ENCODE results near the gene MT1H. TPM values are rescaled to one million over a fixed set of nuclear protein-coding genes. Genes with fewer than 3 reads are reported as not detected.
A peak's percentile ranks its signal among the peaks of the same experiment; 100 is the strongest.

Gene MT1H
- total RNA-seq, 2 experiments from 2014 or later = 0.61 TPM; not detected in 1

DNA sequence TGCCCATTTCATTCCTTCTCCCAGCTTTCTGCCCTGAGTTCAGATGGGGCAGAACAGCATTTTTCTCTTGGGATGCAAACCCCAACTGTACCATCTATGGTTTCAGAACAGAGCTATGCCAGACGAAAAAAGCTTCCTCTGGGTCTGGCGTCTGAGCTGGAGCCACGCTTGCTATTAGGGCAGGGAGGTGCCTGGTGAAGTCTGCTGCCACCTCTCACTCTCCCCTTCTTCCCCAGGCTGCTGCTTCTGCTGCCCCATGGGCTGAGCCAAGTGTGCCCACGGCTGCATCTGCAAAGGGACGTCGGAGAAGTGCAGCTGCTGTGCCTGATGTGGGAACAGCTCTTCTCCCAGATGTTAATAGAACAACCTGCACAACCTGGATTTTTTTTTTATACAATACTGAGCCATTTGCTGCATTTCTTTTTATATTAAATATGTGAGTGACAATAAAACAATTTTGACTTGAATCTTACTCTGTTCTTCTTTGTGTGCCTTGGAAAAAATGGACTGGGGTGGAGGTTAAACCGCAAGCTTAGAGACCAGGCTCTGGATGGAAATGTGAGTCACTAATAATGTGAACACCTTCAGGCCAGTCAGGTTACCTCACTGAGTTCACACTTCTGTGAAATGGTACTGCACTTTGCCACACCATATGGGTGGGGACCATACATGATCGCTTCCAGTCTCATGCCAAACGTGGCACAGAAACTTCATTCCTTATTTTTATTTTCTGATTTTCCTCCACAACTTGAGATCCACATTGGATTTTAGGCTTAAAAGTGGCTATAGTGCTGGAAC lies 32.8 kb upstream of the MT1H start:
- ChIA-PET CTCF (no interaction called here), POLR2A (interaction anchor here (0.6 kb wide), 1 partner anchor 14 kb away, joined by 3 read pairs; no protein-coding TSS in a partner anchor)
- intact Hi-C loops (cut with DNase I, micrococcal nuclease) = no loop called here
- H3K9me3 Mint-ChIP-seq (ENCODE audit: low read depth) = no peaks in the 10 kb centered on the region
- H3K27me3 Mint-ChIP-seq = peaks cover 79% of the 10 kb centered on the region
- DNase-seq (no peak), ATAC-seq (no peak)
- no peak overlapping the region for H3K27ac Mint-ChIP-seq
- no peak overlapping the region for H3K4me3 Mint-ChIP-seq
- peaks cover 22% of the 10 kb centered on the region for H3K4me1 Mint-ChIP-seq
- H3K36me3 Mint-ChIP-seq (ENCODE audit: low read depth) = no peaks in the 10 kb centered on the region

DNA sequence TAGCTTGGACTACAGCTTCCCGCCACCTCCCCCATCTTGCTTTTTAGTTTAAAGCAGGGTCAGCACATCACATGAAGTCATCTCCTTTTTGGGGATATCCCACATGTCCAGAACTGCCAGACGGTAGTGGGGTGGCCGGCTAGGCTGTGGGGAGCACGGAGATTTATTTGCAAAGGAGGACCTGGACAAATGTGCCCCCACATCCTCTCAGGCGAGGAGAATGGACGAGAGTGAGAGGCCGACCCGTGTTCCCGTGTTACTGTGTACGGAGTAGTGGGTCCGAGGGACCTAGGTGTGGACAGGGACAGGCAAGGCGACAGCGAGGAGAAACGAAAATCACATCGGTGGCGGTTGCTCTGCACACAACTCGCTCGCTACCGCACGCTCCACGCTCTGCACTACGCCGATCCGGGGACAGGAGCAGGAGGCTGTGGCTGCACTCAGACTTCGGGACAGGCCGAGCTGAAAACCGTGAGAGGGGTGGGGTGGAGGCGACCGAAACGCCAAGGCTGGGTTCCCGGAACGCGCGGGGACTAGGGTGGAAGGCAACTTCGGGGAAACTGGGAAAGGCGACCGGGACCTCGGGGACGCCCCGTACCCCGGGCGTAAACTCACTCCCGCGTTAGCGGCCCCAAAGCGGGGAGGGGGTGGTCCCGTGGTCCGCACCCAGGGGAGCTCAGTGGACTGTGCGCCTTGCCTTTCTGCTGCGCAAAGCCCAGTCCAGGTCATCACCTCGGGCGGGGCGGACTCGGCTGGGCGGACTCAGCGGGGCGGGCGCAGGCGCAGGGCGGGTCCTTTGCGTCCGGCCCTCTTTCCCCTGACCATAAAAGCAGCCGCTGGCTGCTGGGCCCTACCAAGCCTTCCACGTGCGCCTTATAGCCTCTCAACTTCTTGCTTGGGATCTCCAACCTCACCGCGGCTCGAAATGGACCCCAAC lies 31.5 kb upstream of the MT1H start, which contains the start of gene MT1A:
MT1A (plus strand) TSS at position 853 of the 937 bp plus-strand sequence; CDS start at position 926, 73 bp downstream.
- Mint-ChIP-seq H3K27me3 (peaks cover 71% of the 10 kb centered on the region), H3K4me1 (peaks cover 25% of the 10 kb centered on the region), H3K4me3 (peak within 1 kb of the TSS; percentile 59), H3K9me3 (ENCODE audit: low read depth) (no peaks in the 10 kb centered on the region), H3K27ac (no peak within 1 kb of the TSS), H3K36me3 (ENCODE audit: low read depth) (no peaks in the 10 kb centered on the region)
- DNase-seq (peak; percentile 52), ATAC-seq (peak; percentile 43)
- intact Hi-C loops (cut with DNase I, micrococcal nuclease) = no loop called here
- CTCF ChIA-PET = interaction anchor here (0.8 kb wide), 1 partner anchor 62 kb away, joined by 3 read pairs; no protein-coding TSS in a partner anchor
- POLR2A ChIA-PET = no interaction called here

DNA sequence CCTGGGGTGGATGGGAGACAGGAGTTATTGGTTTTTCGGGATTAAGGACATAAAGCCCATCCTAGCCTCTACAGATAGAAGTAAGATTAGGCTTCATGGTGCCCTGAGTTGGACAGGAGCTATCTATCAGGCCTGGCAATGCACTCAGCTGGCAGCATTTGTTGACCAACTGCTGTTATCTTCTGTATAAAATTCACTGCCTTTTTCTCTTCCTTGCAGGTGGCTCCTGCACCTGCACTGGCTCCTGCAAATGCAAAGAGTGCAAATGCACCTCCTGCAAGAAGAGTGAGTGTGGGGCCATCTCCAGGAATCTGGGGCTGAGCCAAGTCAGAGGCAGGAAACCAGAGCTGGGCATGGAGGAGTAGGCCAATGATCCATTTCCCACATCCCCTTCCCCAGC lies 30.6 kb upstream of the MT1H start:
- Mint-ChIP-seq H3K4me1 (peaks cover 34% of the 10 kb centered on the region), H3K36me3 (ENCODE audit: low read depth) (no peaks in the 10 kb centered on the region), H3K27ac (no peak overlapping the region), H3K4me3 (no peak overlapping the region), H3K27me3 (peaks cover 63% of the 10 kb centered on the region), H3K9me3 (ENCODE audit: low read depth) (no peaks in the 10 kb centered on the region)
- ATAC-seq (no peak), DNase-seq (no peak)
- ChIA-PET POLR2A (no interaction called here), CTCF (no interaction called here)
- intact Hi-C loops (cut with DNase I, micrococcal nuclease) = no loop called here

DNA sequence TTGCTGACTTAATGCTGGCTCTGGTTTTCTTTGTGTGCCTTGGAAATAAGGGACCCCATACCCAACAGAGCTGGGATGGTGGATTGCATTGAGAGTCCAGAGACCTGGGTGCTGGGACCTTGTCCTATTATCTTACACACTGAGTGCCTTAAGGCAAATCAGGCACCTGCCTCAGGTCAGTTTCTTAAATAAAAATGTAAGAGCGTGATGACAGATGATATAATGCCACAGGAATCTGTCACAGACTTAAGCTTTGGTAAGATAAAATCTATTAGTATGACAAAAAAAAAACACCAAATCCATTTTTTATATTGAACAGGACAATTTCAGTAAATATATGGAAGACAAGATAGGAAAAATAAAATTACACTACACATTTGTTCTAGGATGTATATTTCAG lies 29.5 kb upstream of the MT1H start:
- ChIA-PET CTCF (interaction anchor here (1.0 kb wide), 1 partner anchor 62 kb away, joined by 3 read pairs; no protein-coding TSS in a partner anchor), POLR2A (interaction anchor here (0.5 kb wide), 1 partner anchor 22 kb away, joined by 6 read pairs; no protein-coding TSS in a partner anchor)
- Mint-ChIP-seq H3K27me3 (peaks cover 54% of the 10 kb centered on the region), H3K36me3 (ENCODE audit: low read depth) (no peaks in the 10 kb centered on the region), H3K27ac (no peak overlapping the region), H3K9me3 (ENCODE audit: low read depth) (no peaks in the 10 kb centered on the region), H3K4me1 (peaks cover 33% of the 10 kb centered on the region), H3K4me3 (no peak overlapping the region)
- DNase-seq (no peak), ATAC-seq (no peak)
- intact Hi-C loops (cut with DNase I, micrococcal nuclease) = loop anchor here in 1 of 2 experiments (5.0 kb wide), 1 partner anchor 63 kb away; no protein-coding TSS in a partner anchor

DNA sequence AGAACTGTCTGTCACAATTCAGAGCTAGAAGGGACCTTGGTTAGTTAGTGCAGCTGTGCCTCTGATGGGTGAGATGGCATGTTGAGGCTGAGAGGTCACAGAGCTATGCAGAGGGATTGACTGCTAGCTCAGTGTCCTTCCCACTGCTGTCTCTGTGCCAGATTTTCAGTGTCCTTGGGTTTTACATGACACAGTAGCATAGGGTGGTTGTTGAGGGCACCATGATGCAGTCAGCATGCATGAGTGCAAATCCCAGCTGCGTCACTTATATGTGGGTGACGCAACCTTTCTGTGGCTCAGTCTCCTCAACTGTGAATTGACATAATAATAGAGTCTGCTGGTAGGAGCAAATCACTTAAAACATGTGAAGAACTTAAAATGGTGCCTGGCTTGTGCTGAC lies 28.4 kb upstream of the MT1H start:
- intact Hi-C loops (cut with DNase I, micrococcal nuclease) = loop anchor here in 1 of 2 experiments (5.0 kb wide), 1 partner anchor 64 kb away; no protein-coding TSS in a partner anchor
- Mint-ChIP-seq H3K4me3 (no peak overlapping the region), H3K4me1 (peaks cover 26% of the 10 kb centered on the region), H3K27ac (no peak overlapping the region), H3K9me3 (ENCODE audit: low read depth) (no peaks in the 10 kb centered on the region), H3K27me3 (peaks cover 50% of the 10 kb centered on the region), H3K36me3 (ENCODE audit: low read depth) (no peaks in the 10 kb centered on the region)
- ChIA-PET POLR2A (interaction anchor here (0.6 kb wide), 1 partner anchor 203 kb away, joined by 4 read pairs; no protein-coding TSS in a partner anchor), CTCF (interaction anchor here (1.5 to 1.8 kb wide), 2 partner anchors 11 to 16 kb away, joined by 6 to 8 read pairs; partner anchors contain the start of gene MT1E)
- ATAC-seq (no peak), DNase-seq (no peak)

DNA sequence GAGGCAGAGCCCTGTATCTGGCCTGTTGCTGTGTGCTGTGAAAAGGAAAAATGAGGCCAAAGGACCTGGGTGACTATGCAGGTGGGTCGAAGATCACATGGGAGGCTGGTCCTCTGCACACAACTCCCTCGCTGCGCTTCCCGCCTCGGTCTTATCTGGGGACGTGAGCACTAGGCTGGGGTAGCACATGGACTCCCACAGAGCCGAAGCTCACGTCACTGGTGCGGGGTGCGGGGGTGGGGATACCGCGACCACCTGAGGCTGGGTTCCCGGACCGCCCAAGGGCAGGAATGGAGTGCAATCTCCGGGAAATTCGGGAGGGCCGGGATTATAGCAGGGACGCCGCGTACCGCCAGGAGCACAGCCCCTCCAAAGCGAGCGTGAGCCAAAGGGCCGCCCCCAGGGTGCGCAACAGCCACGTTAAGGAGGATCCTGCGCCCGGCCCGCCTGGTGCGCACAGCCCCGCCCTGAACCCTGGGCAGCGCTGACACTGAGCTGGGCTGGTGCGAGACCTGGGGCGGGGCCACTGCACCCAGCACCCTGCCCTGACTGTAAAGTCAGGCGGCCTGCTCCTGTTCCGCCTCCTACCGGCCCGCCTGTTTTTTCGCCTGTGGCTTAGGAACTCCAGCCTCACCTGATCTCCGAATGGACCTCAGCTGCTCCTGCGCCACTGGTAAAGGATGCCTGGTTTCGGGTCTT lies 26.4 kb upstream of the MT1H start:
- peak; percentile 100 for ATAC-seq
- Mint-ChIP-seq H3K36me3 (ENCODE audit: low read depth) (no peaks in the 10 kb centered on the region), H3K27ac (peak overlapping the region; percentile 39), H3K4me1 (peaks cover 20% of the 10 kb centered on the region), H3K4me3 (peak overlapping the region; percentile 39), H3K9me3 (ENCODE audit: low read depth) (no peaks in the 10 kb centered on the region), H3K27me3 (peaks cover 43% of the 10 kb centered on the region)
- intact Hi-C loops (cut with DNase I, micrococcal nuclease) = loop anchor here (1.0 to 5.0 kb wide), 9 partner anchors 14 to 66 kb away; partner anchors contain the start of genes MT1F (in 2 of the 2), MT1X (in 2 of the 2), MT2A (in 2 of the 2) and MT1E (in 1 of the 2)
- peak; percentile 90 for DNase-seq
- ChIA-PET CTCF (interaction anchor here (0.6 to 1.6 kb wide), 9 partner anchors 10 to 59 kb away, joined by 3 to 8 read pairs (median 4); no protein-coding TSS in a partner anchor), POLR2A (interaction anchor here (0.7 to 1.0 kb wide), 3 partner anchors 15 to 35 kb away, joined by 3 to 5 read pairs (median 3); partner anchors contain the start of genes MT1E, MT1F and MT2A)

DNA sequence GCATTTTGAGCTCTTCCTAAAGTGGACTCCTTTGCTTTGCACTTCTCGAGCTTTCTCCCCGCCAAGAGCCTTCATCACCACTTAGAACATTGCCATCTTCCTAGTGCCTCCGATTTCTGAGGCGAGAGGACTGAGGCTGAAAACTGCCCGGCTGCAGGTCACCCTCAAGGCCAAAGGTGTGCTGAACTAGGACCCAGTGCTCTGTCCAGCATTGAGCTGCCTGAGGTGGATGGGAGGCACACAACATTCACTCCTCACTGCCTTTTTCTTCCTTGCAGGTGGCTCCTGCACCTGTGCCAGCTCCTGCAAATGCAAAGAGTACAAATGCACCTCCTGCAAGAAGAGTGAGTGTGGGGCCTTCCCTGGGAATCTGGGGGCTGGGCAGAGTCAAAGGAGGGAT lies 25.8 kb upstream of the MT1H start:
- ChIA-PET POLR2A (interaction anchor here (0.6 to 1.0 kb wide), 5 partner anchors 14 to 36 kb away, joined by 3 to 5 read pairs (median 4); partner anchors contain the start of genes MT1E, MT1F and MT2A), CTCF (interaction anchor here (0.8 to 1.6 kb wide), 7 partner anchors 10 to 59 kb away, joined by 3 to 8 read pairs (median 4); no protein-coding TSS in a partner anchor)
- no peaks in the 10 kb centered on the region for H3K9me3 Mint-ChIP-seq (ENCODE audit: low read depth)
- no peak overlapping the region for H3K27ac Mint-ChIP-seq
- peaks cover 43% of the 10 kb centered on the region for H3K27me3 Mint-ChIP-seq
- H3K4me3 Mint-ChIP-seq = peak overlapping the region; percentile 39
- DNase-seq (no peak), ATAC-seq (no peak)
- peaks cover 20% of the 10 kb centered on the region for H3K4me1 Mint-ChIP-seq
- intact Hi-C loops (cut with DNase I, micrococcal nuclease) = loop anchor here (1.0 to 5.0 kb wide), 9 partner anchors 13 to 67 kb away; partner anchors contain the start of genes MT1F (in 2 of the 2), MT1X (in 2 of the 2), MT2A (in 2 of the 2) and MT1E (in 1 of the 2)
- no peaks in the 10 kb centered on the region for H3K36me3 Mint-ChIP-seq (ENCODE audit: low read depth)

DNA sequence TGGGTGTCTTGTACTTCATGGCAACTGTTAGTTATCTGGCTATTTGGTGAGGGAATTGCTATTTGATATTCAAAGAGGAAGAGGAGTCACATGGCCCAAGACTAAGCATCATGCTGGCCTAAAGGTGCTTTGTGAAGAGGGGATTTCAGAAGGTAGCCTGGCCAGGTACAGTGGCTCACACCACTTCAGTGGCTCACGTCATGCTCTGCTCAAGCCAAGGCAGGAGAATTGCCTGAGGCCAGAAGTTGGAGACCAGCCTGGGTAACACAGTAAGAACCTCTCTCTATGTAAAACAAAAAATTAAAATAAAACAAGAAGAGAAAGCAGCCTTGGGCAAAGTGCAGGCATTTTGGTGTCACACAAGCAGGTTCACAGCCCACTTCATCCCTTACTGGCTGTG lies 24.3 kb upstream of the MT1H start:
- no peaks in the 10 kb centered on the region for H3K36me3 Mint-ChIP-seq (ENCODE audit: low read depth)
- CTCF ChIA-PET = interaction anchor here (1.5 to 2.6 kb wide), 2 partner anchors 45 to 68 kb away, joined by 3 to 7 read pairs; no protein-coding TSS in a partner anchor

DNA sequence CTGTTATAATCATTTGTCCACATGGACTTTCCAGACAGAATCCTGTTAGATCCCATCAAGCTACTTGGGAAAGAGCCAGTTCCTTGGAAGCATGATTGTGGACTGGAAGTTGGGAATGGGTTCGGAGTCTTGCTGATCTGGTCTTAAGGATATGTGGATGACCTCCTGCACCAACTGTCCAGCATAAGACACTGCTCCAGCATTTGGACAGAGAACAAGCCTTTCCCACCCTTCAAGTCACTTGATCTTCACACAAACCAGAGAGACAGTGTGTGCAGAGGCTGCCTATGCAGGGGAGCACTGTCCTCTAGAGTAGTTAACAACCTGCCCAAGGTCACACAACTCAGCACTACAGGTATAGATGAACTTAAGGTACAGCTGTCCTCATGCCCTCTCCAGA lies 23.8 kb upstream of the MT1H start:
- Mint-ChIP-seq H3K27ac (no peak overlapping the region), H3K9me3 (ENCODE audit: low read depth) (no peaks in the 10 kb centered on the region), H3K27me3 (peaks cover 32% of the 10 kb centered on the region), H3K4me3 (no peak overlapping the region), H3K36me3 (ENCODE audit: low read depth) (no peaks in the 10 kb centered on the region), H3K4me1 (peaks cover 20% of the 10 kb centered on the region)
- ATAC-seq (no peak), DNase-seq (no peak)
- ChIA-PET POLR2A (interaction anchor here (0.7 kb wide), 1 partner anchor 143 kb away, joined by 3 read pairs; no protein-coding TSS in a partner anchor), CTCF (interaction anchor here (1.5 to 2.6 kb wide), 2 partner anchors 45 to 69 kb away, joined by 3 to 7 read pairs; no protein-coding TSS in a partner anchor)
- intact Hi-C loops (cut with DNase I, micrococcal nuclease) = no loop called here

More for the DNA sequence above, 24.3 kb upstream of the MT1H start:
- Mint-ChIP-seq H3K27ac (no peak overlapping the region), H3K4me3 (no peak overlapping the region), H3K9me3 (ENCODE audit: low read depth) (no peaks in the 10 kb centered on the region), H3K27me3 (peaks cover 37% of the 10 kb centered on the region), H3K4me1 (peaks cover 20% of the 10 kb centered on the region)
- intact Hi-C loops (cut with DNase I, micrococcal nuclease) = no loop called here
- POLR2A ChIA-PET = no interaction called here
- ATAC-seq (no peak), DNase-seq (no peak)
